ENCODE results near the gene RPUSD3. TPM values are rescaled to one million over a fixed set of nuclear protein-coding genes. Genes with fewer than 3 reads are reported as not detected.

Gene RPUSD3
- polyA plus RNA-seq, 12 donors, result 23.6 to 37.1 (median 28.2) TPM; not detected in 1

DNA sequence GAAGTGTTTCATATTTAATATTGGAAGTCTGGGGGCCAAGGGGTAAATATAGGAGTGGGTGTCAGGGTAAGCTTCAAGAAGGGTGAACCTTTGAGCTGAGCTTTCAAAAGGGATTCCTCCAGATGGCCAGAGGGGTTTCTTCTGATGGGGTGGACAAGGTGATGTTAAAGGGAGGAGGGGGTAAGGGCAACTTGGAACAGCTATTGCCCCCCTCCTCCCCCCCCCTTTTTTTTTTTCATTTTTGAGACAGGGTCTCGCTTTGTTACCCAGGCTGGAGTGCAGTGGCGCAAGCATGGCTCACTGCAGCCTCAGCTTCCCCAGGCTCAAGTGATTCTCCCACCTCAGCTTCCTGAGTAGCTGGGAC, 35.8 kb downstream of the RPUSD3 start:
- DNase-seq, result no peak

DNA sequence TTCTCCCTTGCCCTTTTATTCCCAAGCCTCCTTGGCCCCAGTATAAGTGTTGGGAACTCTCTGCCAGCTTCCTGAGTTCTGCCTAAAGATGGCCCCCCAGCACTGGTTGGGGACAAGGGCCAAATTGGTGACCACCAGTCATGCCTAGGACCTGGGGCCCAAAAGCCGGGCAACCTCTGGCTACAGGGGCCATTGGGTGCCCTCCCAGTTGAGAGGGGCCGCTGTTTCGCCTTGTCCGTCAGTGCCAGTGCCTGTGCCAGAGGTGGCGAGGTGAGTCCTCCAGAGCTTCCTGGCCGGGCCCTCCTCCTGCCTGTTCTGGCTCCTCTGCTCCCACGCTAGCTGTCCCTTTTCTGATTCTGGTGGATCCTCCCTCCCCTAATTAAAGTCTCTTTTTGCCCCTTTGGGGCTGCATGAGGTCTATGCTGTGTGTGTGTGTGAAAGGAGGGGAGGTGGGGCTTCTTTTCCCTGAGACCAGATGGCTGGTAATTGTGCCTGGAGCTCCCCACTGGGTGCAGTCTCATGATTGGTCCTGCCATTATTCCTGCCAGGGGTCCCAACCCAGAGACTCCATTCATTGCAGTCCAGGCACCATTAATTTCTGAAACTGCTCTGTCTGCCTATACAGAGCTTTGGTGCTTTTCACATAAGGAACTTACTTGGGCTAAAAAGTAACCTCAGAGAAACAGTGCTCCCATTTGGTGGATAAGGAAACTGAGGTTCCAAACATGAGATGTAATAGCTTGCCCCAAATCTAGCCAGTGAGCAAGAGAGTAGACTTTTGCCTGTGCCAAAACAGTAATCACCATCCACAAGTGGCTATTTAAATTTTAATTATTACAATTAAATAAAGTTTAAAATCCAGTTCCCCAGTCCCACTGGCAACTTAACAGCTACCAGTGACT, 36.9 kb downstream of the RPUSD3 start:
- no peak for DNase-seq

- DNase-seq, result no peak
Observed at GRCh38 chr3:9806137-9806536, 37.7 kb downstream of the RPUSD3 start.

DNA sequence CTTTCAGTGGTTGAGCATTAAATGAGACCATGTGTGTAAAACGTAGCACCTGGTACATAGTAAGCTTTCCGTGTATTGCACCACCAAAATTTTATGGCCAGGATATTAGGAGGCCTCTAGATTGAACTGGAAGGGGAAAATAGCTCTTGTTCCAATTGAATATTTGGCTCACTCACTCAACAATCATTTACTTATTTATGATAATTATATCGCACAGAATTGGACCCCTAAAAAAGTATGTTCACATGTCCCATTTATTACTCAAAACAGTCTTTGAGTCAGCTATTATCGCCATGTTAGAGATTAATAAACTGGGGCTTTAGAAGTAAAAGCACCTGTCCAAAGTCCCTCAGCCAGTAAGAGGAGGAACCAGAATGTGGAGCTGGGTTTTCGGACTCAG, 38.8 kb downstream of the RPUSD3 start:
- no peak for DNase-seq

DNA sequence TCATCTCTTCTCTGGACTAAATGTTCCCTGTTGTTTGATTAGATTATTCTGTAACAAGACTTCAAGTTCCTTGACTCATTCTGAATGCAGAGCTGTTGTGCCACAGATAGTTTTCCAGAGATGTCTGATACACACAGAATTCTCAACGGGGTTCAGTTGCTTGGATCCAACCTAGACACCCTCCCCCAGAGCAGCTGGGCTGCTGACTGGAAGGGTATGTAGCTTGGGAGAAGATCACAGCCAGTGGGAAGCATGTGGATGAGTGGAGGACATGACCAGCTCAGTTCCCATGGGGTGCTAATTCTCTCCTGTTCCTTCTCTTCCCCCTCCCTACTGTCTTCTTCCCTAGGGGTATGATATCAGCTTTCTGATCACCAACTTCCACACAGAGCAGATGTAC, 40.3 kb downstream of the RPUSD3 start:
- DNase-seq, result no peak

DNA sequence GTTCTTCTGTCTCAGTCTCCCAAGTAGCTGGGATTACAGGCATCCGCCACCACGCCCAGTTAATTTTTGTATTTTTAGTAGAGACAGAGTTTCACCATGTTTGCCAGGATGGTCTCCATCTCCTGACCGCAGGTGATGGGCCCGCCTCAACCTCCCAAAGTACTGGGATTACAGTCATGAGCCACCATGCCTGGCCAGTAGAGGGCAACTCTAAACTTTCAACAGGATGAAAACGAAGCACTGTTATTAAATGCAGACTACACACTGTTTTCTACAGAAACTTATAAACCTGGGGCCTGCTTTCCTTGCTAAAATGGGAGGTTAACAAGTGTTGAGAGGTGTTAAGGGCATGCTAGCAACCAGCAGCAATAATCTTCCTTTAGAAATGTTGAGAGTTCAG, 43.3 kb downstream of the RPUSD3 start:
- no peak for DNase-seq

- DNase-seq, result no peak
Observed at GRCh38 chr3:9797196-9797945, 46.4 kb downstream of the RPUSD3 start.

- DNase-seq, result no peak
Observed at GRCh38 chr3:9795207-9795606, 48.6 kb downstream of the RPUSD3 start.

DNA sequence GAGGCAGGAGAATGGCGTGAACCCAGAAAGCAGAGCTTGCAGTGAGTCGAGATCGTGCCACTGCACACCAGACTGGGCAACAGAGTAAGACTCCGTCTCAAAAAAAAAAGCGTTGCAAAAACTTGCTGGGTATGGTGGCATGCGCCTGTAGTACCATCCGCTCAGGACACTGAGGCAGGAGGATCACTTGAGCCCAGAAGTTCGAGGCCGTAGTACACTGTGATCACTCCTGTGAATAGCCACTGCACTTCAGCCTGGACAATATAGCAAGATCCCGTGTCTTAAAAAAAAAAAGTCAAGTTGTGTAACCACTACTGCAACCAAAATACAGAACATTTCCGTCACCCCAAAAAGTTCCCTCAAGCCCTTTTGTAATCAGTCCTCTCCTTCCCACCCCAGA, 49.4 kb downstream of the RPUSD3 start:
- no peak for DNase-seq

GRCh38 chr3:9793161-9793781, 50.5 kb downstream of the RPUSD3 start:
- no peak for DNase-seq

DNA sequence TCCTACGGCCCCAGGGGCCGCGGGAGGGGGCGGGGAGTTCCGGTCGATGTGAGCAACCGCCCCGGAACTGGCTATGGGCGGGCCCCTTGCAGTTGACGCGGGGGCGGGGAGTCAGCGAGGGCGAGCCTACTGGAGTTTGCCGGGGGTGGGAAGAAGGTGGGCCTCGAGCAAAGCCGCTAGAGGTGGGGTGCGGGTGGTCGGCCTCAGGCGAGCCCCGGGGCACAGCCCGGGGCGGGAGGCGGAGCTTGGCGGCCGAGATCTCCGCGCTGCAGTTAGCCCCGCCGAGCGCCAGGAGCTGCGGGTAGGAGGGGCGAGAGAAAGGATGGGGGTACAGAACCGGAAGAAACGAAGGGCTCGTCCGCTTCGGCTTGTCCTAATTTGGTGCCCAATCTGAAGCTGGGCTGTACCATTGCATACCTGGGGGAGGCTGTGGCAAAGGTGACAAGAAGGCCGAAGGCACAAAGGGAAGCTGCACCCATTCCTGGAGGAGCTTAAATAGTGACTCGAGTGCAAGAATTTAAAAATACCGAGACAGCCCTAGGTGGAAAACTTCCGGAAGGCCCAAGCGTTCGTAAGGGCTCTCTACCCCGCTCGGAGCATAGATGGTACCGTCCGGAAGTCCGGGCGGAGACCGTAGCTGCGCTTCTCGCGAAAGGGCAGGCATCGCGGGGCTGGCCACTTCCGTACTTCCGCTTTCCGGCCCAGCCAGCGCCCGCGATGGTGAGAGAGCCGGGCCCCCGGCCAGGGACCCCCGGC, 51.2 kb downstream of the RPUSD3 start, which contains the start of the genes ARPC4 and TADA3:
Gene ARPC4, plus strand, starts transcription at position 678 of the 756 bp plus-strand sequence. Its CDS starts 40 bp downstream, at position 718.
Gene TADA3, minus strand, starts transcription at position 69 of the 756 bp plus-strand sequence. CDS start 1,007 bp downstream, outside the sequence.
- DNase-seq, result peak; percentile 96

- no peak for DNase-seq
Observed at GRCh38 chr3:9791790-9792404, 51.9 kb downstream of the RPUSD3 start.

DNA sequence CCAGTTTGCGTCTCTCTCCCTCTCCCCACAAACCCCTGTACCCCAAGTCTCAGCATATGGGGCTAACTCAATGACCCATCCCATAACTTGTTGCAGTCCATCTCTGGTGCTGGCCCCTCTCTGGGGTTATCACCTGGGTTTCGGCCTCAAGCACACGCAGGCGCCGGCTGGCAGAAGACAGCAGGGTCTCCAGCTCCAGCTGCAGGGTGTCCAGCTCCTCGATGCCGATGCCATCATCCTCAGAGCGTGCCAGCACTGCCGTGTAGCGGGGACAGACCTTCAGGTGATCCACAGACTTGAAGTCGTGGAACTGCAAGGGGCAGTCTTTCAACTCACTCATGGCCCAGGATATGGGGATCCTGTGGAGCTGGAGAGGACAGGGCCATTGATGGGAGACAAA, 52.7 kb downstream of the RPUSD3 start:
- DNase-seq, result no peak

Other genes with a start within 250 kb of the RPUSD3 start
- gene MTMR14, start 194.5 kb downstream of the RPUSD3 start, polyA plus RNA-seq (ENCODE audit: insufficient read length in 12 of 12), result 10 to 100 TPM in 11 of 12 donors, not detected in 1; 18.1 to 36.3 (median 20.0) TPM
- gene CPNE9, start 140.2 kb downstream of the RPUSD3 start, polyA plus RNA-seq (ENCODE audit: insufficient read length in 12 of 12), result under 1 TPM in 1 of 12 donors, not detected in 11; 0.29 TPM
- 10 to 100 TPM in 10 of 12 donors, 1 to 10 TPM in 1, not detected in 1; 9.8 to 17.9 (median 12.3) TPM for gene BRPF1, start 112.3 kb downstream of the RPUSD3 start, polyA plus RNA-seq (ENCODE audit: insufficient read length in 12 of 12)
- gene OGG1, start 94.1 kb downstream of the RPUSD3 start, polyA plus RNA-seq (ENCODE audit: insufficient read length in 12 of 12), result 10 to 100 TPM in 11 of 12 donors, not detected in 1; 22.1 to 74.2 (median 27.1) TPM
- 10 to 100 TPM in 10 of 12 donors, 1 to 10 TPM in 1, not detected in 1; 9.3 to 20.0 (median 12.7) TPM for gene CAMK1, start 74.1 kb downstream of the RPUSD3 start, polyA plus RNA-seq (ENCODE audit: insufficient read length in 12 of 12)
- 10 to 100 TPM in 11 of 12 donors, not detected in 1; 48.4 to 60.5 (median 54.2) TPM for gene TADA3, start 51.5 kb downstream of the RPUSD3 start, polyA plus RNA-seq (ENCODE audit: insufficient read length in 12 of 12)
- gene ARPC4, start 50.9 kb downstream of the RPUSD3 start, polyA plus RNA-seq (ENCODE audit: insufficient read length in 12 of 12), result 1,000 to 10,000 TPM in 1 of 12 donors, 100 to 1,000 TPM in 1, 10 to 100 TPM in 10; 64.5 to 2,172 (median 77.5) TPM
- gene TTLL3, start 33.7 kb downstream of the RPUSD3 start, polyA plus RNA-seq (ENCODE audit: insufficient read length in 12 of 12), result 10 to 100 TPM in 11 of 12 donors, not detected in 1; 16.0 to 72.9 (median 30.7) TPM
- under 1 TPM in 9 of 12 donors, not detected in 3; 0.30 to 0.77 (median 0.46) TPM for gene CIDEC, start 36.2 kb upstream of the RPUSD3 start, polyA plus RNA-seq (ENCODE audit: insufficient read length in 12 of 12)
- gene JAGN1, start 46.6 kb upstream of the RPUSD3 start, polyA plus RNA-seq (ENCODE audit: insufficient read length in 12 of 12), result 10 to 100 TPM in 11 of 12 donors, not detected in 1; 17.2 to 33.7 (median 29.6) TPM
- 10 to 100 TPM in 2 of 12 donors, 1 to 10 TPM in 8, under 1 TPM in 1, not detected in 1; 0.96 to 67.6 (median 1.8) TPM for gene IL17RE, start 58.8 kb upstream of the RPUSD3 start, polyA plus RNA-seq (ENCODE audit: insufficient read length in 12 of 12)
- gene IL17RC, start 73.1 kb upstream of the RPUSD3 start, polyA plus RNA-seq (ENCODE audit: insufficient read length in 12 of 12), result 10 to 100 TPM in 11 of 12 donors, not detected in 1; 15.8 to 42.8 (median 23.4) TPM
- 10 to 100 TPM in 11 of 12 donors, not detected in 1; 22.1 to 47.0 (median 31.3) TPM for gene CRELD1, start 89.8 kb upstream of the RPUSD3 start, polyA plus RNA-seq (ENCODE audit: insufficient read length in 12 of 12)
- 1 to 10 TPM in 9 of 12 donors, under 1 TPM in 1, not detected in 2; 0.88 to 4.2 (median 1.8) TPM for gene PRRT3, start 108.4 kb upstream of the RPUSD3 start, polyA plus RNA-seq (ENCODE audit: insufficient read length in 12 of 12)
- gene EMC3, start 142.8 kb upstream of the RPUSD3 start, polyA plus RNA-seq (ENCODE audit: insufficient read length in 12 of 12), result 10 to 100 TPM in 11 of 12 donors, not detected in 1; 33.9 to 49.8 (median 40.2) TPM
- gene FANCD2, start 182.4 kb upstream of the RPUSD3 start, polyA plus RNA-seq (ENCODE audit: insufficient read length in 12 of 12), result 100 to 1,000 TPM in 1 of 12 donors, 10 to 100 TPM in 5, 1 to 10 TPM in 6; 5.2 to 124 (median 10.0) TPM

All from muscle of arm (tissue), 12 donors.